Neural crest cell (in vitro differentiated cells): ENCODE results near the gene LOXL1. TPM values are rescaled to one million over a fixed set of nuclear protein-coding genes. Genes with fewer than 3 reads are reported as not detected.

Experiments used
- DNase-seq: peaks from one replicate; pipeline ENCODE4 v3.0.0; 2021; ENCODE audit warnings: low read depth, mixed read lengths, low spot score
- H3K27ac Mint-ChIP-seq: one replicate; pipeline ENCODE4 v1.8.0; 2021; ENCODE audit warnings: mild to moderate bottlenecking, mixed read lengths; ENCODE audit not compliant: unreplicated experiment
- H3K27me3 Mint-ChIP-seq: 2 replicates; pipeline ENCODE4 v1.8.0; 2021; ENCODE audit warnings: low read depth, mild to moderate bottlenecking, mixed read lengths
- H3K36me3 Mint-ChIP-seq: 2 replicates; pipeline ENCODE4 v1.8.0; 2021; ENCODE audit warnings: low read depth, mild to moderate bottlenecking, mixed read lengths
- H3K4me1 Mint-ChIP-seq: 2 replicates; pipeline ENCODE4 v1.8.0; 2021; ENCODE audit warnings: mixed read lengths
- H3K4me3 Mint-ChIP-seq: one replicate; pipeline ENCODE4 v1.8.0; 2021; ENCODE audit warnings: mild to moderate bottlenecking, mixed read lengths
- H3K9me3 Mint-ChIP-seq: 2 replicates; pipeline ENCODE4 v1.8.0; 2021; ENCODE audit warnings: mixed read lengths
- CTCF ChIP-seq: fragments of 200-600 bp; sonication (generic); conservative IDR thresholded peaks from 2 replicates; pipeline ENCODE4 v1.5.0; 2021; ENCODE audit warnings: antibody characterized with exemption, mild to moderate bottlenecking
- total RNA-seq: library from RNA; stranded (reverse); gene quantifications from 2 replicates; pipeline ENCODE4 v1.2.1, GENCODE V29; 2021

The LOXL1 gene
- total RNA-seq, 1 donor from 2014 or later = 17.3 TPM

- no peak overlapping the region for H3K4me3 Mint-ChIP-seq
Observed at GRCh38 chr15:73984208-73984979, 58.1 kb downstream of the LOXL1 start.

GRCh38 chr15:73985101-73985873 lies 59.0 kb downstream of the LOXL1 start:
- H3K4me3 Mint-ChIP-seq = no peak overlapping the region
- no peaks in the 10 kb centered on the region for H3K9me3 Mint-ChIP-seq
- TF ChIP-seq CTCF = no peak
- no peak overlapping the region for H3K27ac Mint-ChIP-seq
- DNase-seq = no peak
- peaks cover 3% of the 10 kb centered on the region for H3K27me3 Mint-ChIP-seq
- H3K36me3 Mint-ChIP-seq = no peaks in the 10 kb centered on the region
- H3K4me1 Mint-ChIP-seq = peaks cover 15% of the 10 kb centered on the region

More at GRCh38 chr15:73984208-73984979, 58.1 kb downstream of the LOXL1 start:
- DNase-seq = no peak
- Mint-ChIP-seq H3K4me1 (peaks cover 15% of the 10 kb centered on the region), H3K9me3 (no peaks in the 10 kb centered on the region), H3K27ac (no peak overlapping the region), H3K27me3 (peaks cover 3% of the 10 kb centered on the region), H3K36me3 (no peaks in the 10 kb centered on the region)
- no peak for TF ChIP-seq CTCF

- Mint-ChIP-seq H3K27ac (peak overlapping the region; percentile 86), H3K9me3 (no peaks in the 10 kb centered on the region), H3K4me1 (peaks cover 15% of the 10 kb centered on the region), H3K4me3 (peak overlapping the region; percentile 38), H3K27me3 (peaks cover 3% of the 10 kb centered on the region), H3K36me3 (no peaks in the 10 kb centered on the region)
- no peak for TF ChIP-seq CTCF
- no peak for DNase-seq
Observed at GRCh38 chr15:73986055-73986775, 60.0 kb downstream of the LOXL1 start.

GRCh38 chr15:73986776-73987056 lies 60.5 kb downstream of the LOXL1 start:
- peak overlapping the region; percentile 77 for H3K27ac Mint-ChIP-seq
- DNase-seq = no peak
- H3K36me3 Mint-ChIP-seq = no peaks in the 10 kb centered on the region
- H3K4me3 Mint-ChIP-seq = no peak overlapping the region
- H3K4me1 Mint-ChIP-seq = peaks cover 15% of the 10 kb centered on the region
- H3K27me3 Mint-ChIP-seq = no peaks in the 10 kb centered on the region
- H3K9me3 Mint-ChIP-seq = no peaks in the 10 kb centered on the region
- no peak for TF ChIP-seq CTCF

GRCh38 chr15:73987250-73987649 lies 61.0 kb downstream of the LOXL1 start:
- no peak for TF ChIP-seq CTCF
- Mint-ChIP-seq H3K4me3 (no peak overlapping the region), H3K9me3 (no peaks in the 10 kb centered on the region), H3K4me1 (peaks cover 12% of the 10 kb centered on the region), H3K27ac (peak overlapping the region; percentile 77), H3K36me3 (no peaks in the 10 kb centered on the region), H3K27me3 (no peaks in the 10 kb centered on the region)
- no peak for DNase-seq
